ENCODE measurements around the gene HCRTR1.

GRCh38 chr1:31645274-31645568 is 27.7 kb downstream of the HCRTR1 start:
- TF ChIP-seq EGR1 (IDR thresholded peaks at IDR 0.05) = no peak
- TF ChIP-seq EP300 (IDR thresholded peaks at IDR 0.05; ENCODE audit: borderline replicate concordance) = no peak
- no peak for TF ChIP-seq CEBPB (IDR thresholded peaks at IDR 0.05)
- no peak for TF ChIP-seq ZBTB7A (IDR thresholded peaks at IDR 0.05; ENCODE audit: low read depth)
- TF ChIP-seq TCF12 (IDR thresholded peaks at IDR 0.05; ENCODE audit: low read depth) = no peak
- TF ChIP-seq TAF1 (IDR thresholded peaks at IDR 0.05; ENCODE audit: low read depth) = no peak
- TF ChIP-seq MAX (IDR thresholded peaks at IDR 0.05) = no peak
- TF ChIP-seq, protein P1, sequence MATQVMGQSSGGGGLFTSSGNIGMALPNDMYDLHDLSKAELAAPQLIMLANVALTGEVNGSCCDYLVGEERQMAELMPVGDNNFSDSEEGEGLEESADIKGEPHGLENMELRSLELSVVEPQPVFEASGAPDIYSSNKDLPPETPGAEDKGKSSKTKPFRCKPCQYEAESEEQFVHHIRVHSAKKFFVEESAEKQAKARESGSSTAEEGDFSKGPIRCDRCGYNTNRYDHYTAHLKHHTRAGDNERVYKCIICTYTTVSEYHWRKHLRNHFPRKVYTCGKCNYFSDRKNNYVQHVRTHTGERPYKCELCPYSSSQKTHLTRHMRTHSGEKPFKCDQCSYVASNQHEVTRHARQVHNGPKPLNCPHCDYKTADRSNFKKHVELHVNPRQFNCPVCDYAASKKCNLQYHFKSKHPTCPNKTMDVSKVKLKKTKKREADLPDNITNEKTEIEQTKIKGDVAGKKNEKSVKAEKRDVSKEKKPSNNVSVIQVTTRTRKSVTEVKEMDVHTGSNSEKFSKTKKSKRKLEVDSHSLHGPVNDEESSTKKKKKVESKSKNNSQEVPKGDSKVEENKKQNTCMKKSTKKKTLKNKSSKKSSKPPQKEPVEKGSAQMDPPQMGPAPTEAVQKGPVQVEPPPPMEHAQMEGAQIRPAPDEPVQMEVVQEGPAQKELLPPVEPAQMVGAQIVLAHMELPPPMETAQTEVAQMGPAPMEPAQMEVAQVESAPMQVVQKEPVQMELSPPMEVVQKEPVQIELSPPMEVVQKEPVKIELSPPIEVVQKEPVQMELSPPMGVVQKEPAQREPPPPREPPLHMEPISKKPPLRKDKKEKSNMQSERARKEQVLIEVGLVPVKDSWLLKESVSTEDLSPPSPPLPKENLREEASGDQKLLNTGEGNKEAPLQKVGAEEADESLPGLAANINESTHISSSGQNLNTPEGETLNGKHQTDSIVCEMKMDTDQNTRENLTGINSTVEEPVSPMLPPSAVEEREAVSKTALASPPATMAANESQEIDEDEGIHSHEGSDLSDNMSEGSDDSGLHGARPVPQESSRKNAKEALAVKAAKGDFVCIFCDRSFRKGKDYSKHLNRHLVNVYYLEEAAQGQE (IDR thresholded peaks at IDR 0.05; ENCODE audit: low read depth) = no peak
